ENCODE measurements around the gene KPNA1. TPM values are rescaled to one million over a fixed set of nuclear protein-coding genes. Genes with fewer than 3 reads are reported as not detected.

The KPNA1 gene
- total and polyA plus RNA-seq, 2 of the 13 experiments (the other 11 are each of a cell fraction or from before 2014, with no cell fraction given) = 15.4 to 30.0 TPM

- TF ChIP-seq, protein P1, sequence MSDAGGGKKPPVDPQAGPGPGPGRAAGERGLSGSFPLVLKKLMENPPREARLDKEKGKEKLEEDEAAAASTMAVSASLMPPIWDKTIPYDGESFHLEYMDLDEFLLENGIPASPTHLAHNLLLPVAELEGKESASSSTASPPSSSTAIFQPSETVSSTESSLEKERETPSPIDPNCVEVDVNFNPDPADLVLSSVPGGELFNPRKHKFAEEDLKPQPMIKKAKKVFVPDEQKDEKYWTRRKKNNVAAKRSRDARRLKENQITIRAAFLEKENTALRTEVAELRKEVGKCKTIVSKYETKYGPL (CRISPR knock-in tag; IDR thresholded peaks at IDR 0.05) = peak; percentile 83; the same call in 1 of the 2 replicates
- TF ChIP-seq, protein P2, sequence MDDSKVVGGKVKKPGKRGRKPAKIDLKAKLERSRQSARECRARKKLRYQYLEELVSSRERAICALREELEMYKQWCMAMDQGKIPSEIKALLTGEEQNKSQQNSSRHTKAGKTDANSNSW (CRISPR knock-in tag; IDR thresholded peaks at IDR 0.05; ENCODE audit: borderline replicate concordance) = no peak
- TF ChIP-seq, protein P3, sequence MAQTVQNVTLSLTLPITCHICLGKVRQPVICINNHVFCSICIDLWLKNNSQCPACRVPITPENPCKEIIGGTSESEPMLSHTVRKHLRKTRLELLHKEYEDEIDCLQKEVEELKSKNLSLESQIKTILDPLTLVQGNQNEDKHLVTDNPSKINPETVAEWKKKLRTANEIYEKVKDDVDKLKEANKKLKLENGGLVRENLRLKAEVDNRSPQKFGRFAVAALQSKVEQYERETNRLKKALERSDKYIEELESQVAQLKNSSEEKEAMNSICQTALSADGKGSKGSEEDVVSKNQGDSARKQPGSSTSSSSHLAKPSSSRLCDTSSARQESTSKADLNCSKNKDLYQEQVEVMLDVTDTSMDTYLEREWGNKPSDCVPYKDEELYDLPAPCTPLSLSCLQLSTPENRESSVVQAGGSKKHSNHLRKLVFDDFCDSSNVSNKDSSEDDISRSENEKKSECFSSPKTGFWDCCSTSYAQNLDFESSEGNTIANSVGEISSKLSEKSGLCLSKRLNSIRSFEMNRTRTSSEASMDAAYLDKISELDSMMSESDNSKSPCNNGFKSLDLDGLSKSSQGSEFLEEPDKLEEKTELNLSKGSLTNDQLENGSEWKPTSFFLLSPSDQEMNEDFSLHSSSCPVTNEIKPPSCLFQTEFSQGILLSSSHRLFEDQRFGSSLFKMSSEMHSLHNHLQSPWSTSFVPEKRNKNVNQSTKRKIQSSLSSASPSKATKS (CRISPR knock-in tag; IDR thresholded peaks at IDR 0.05) = no peak
- TF ChIP-seq KDM6A (CRISPR knock-in tag; IDR thresholded peaks at IDR 0.05; ENCODE audit: low read depth) = no peak
- no peak for TF ChIP-seq ZNF709 (CRISPR knock-in tag; IDR thresholded peaks at IDR 0.05)
- TF ChIP-seq ZNF33A (CRISPR knock-in tag; IDR thresholded peaks at IDR 0.05; ENCODE audit: borderline replicate concordance) = no peak
- peak; percentile 47; the same call in 1 of the 2 replicates for TF ChIP-seq FOXO1 (CRISPR knock-in tag; IDR thresholded peaks at IDR 0.05)
Observed at GRCh38 chr3:122515870-122516269, 1.1 kb upstream of the KPNA1 start (continued).

DNA sequence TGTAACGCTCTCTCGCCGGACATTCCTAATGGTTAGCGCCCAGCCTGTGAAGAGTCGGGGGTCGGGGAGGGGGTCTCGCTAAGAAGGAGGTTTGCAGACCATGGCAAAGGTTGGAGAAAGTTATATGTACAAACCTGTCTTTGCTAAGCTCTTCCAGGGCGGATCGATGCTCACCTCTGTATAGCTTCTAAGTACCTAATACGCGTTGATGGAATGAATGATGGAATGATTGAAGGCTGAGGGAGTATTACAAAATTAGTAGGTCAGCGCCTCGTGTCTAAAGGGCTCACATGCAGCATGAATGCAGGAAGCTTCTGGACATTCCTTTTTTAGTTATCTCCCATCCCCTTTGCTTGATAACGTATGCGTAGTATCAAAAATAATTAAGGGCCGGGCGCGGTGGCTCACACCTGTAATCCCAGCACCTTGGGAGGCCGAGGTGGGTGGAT, 305 bp upstream of the KPNA1 start:
- ATAC-seq (no peak), FAIRE-seq (no peak), DNase-seq (ENCODE audit: low spot score) (no peak)
- Histone ChIP-seq H3K4me1 (ENCODE audit: insufficient read depth, low read length) (peaks cover 54% of the 10 kb centered on the region), H2AFZ (ENCODE audit: low read length) (peak overlapping the region; percentile 80), H4K20me1 (ENCODE audit: insufficient read depth, low read length) (peaks cover 29% of the 10 kb centered on the region), H3K79me2 (ENCODE audit: insufficient read depth, low read length) (peaks cover 39% of the 10 kb centered on the region), H3K9ac (ENCODE audit: insufficient read depth, low read depth, low read length) (peak overlapping the region; percentile 98), H3K4me2 (ENCODE audit: low read depth, low read length) (peak overlapping the region; percentile 97), H3K4me3 (replicated peaks in 1 of 3; ENCODE audit: insufficient read depth in 1 of 3, low read depth in 2 of 3, low read length in 3 of 3) (peak overlapping the region; percentile 45 to 89 (median 79)), H3K27me3 (ENCODE audit: control insufficient read depth in 1 of 2, insufficient read depth in 2 of 2, low read length in 2 of 2) (no peaks in the 10 kb centered on the region; a peak in 1 of 5 replicates), H3K9me3 (ENCODE audit: low read length) (no peaks in the 10 kb centered on the region), H3K27ac (ENCODE audit: extremely low read length, insufficient read depth, low read length) (peak overlapping the region; percentile 97), H3K36me3 (replicated peaks in 1 of 2; ENCODE audit: control insufficient read depth in 1 of 2, insufficient read depth in 2 of 2, low read length in 2 of 2) (no peaks in the 10 kb centered on the region)
- 27% methylated on average over 16 of the region's 19 CpGs for WGBS (ENCODE audit: low lambda C conversion rate)
- intact Hi-C loops (cut with micrococcal nuclease; ENCODE audit: unreplicated experiment) (no loop called here), in situ Hi-C loops (cut with HindIII; ENCODE audit: extremely low pct_ligation_motif_present, low pct_unique_long_range_greater_than_20kb) (no loop called here)
- ChIA-PET CTCF (ENCODE audit: low intra/inter-chr PET ratio, low total read pairs) (no interaction called here), POLR2A (interaction anchor here (0.8 to 1.5 kb wide), 9 partner anchors 11 to 279 kb away, joined by 3 to 12 read pairs (median 4); partner anchors contain the start of genes DTX3L, HSPBAP1, PARP14 and PARP9)
- no TSS peak for BruUV-seq (replicated peaks)
- TF ChIP-seq TAF1 (CRISPR knock-in tag; IDR thresholded peaks at IDR 0.05) (no peak), ATF1 (CRISPR knock-in tag; IDR thresholded peaks at IDR 0.05) (no peak), ZNF501 (CRISPR knock-in tag; IDR thresholded peaks at IDR 0.05) (peak; percentile 27; the same call in 1 of the 2 replicates), PITX1 (CRISPR knock-in tag; IDR thresholded peaks at IDR 0.05) (no peak), SMYD3 (CRISPR knock-in tag; IDR thresholded peaks at IDR 0.05) (0 out of 2 replicates have a peak, but pooled peaks have one; percentile 42), ZNF333 (CRISPR knock-in tag; IDR thresholded peaks at IDR 0.05; ENCODE audit: borderline replicate concordance) (no peak), TMF1 (CRISPR knock-in tag; IDR thresholded peaks at IDR 0.05; ENCODE audit: low read depth) (peak; percentile 7; the same call in 1 of the 2 replicates), TCF7 (IDR thresholded peaks at IDR 0.05; ENCODE audit: low read depth) (no peak), PREB (CRISPR knock-in tag; IDR thresholded peaks at IDR 0.05) (no peak)
- TF ChIP-seq, protein P4, sequence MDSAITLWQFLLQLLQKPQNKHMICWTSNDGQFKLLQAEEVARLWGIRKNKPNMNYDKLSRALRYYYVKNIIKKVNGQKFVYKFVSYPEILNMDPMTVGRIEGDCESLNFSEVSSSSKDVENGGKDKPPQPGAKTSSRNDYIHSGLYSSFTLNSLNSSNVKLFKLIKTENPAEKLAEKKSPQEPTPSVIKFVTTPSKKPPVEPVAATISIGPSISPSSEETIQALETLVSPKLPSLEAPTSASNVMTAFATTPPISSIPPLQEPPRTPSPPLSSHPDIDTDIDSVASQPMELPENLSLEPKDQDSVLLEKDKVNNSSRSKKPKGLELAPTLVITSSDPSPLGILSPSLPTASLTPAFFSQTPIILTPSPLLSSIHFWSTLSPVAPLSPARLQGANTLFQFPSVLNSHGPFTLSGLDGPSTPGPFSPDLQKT (CRISPR knock-in tag; IDR thresholded peaks at IDR 0.05; ENCODE audit: borderline replicate concordance) = no peak

Measured in HepG2 (cell line).